Colonic mucosa (tissue), 4 donors: ENCODE results near the gene IL36B. TPM values are rescaled to one million over a fixed set of nuclear protein-coding genes. Genes with fewer than 3 reads are reported as not detected.

Experiments
- DNase-seq: peaks from one replicate; pipeline ENCODE4 v3.0.0-alpha.2; 2020
- H3K27ac ChIP-seq: fragments of 200-600 bp; one replicate; pipeline ENCODE4 v1.8.0; 2021
- H3K27me3 ChIP-seq: fragments of 200-600 bp; one replicate; pipeline ENCODE4 v1.8.0; 2021
- H3K36me3 ChIP-seq: fragments of 200-600 bp; one replicate; pipeline ENCODE4 v1.8.0; 2021
- H3K4me1 ChIP-seq: fragments of 200-600 bp; one replicate; pipeline ENCODE4 v1.8.0; 2021; ENCODE audit warnings: mild to moderate bottlenecking
- H3K4me3 ChIP-seq: fragments of 200-600 bp; one replicate; pipeline ENCODE4 v1.8.0; 2021
- H3K9ac ChIP-seq, 2 donors: one replicate each; pipeline ENCODE4 v1.7.0; 2013; ENCODE audit warnings: control low read depth in 2 of 2, low read depth in 2 of 2, low read length in 2 of 2
- H3K9me3 ChIP-seq: fragments of 200-600 bp; one replicate; pipeline ENCODE4 v1.8.0; 2021
- CTCF ChIP-seq: fragments of 200-600 bp; IDR thresholded peaks from one replicate; pipeline ENCODE4 v1.8.0; 2022; ENCODE audit warnings: antibody characterized with exemption, mild to moderate bottlenecking
- intact Hi-C: fragments of 100-400 bp; cut with DNase I; formaldehyde crosslinking; loops from one replicate; pipeline ENCODE4 v1.14.1; 2022
- total RNA-seq, 2 donors: library from RNA; stranded (reverse); fragmentation: NEBNext Ultra II Directional in 1 of 2; extraction: Animal tissue kit (Norgen Biotek cat#: 25700) in 1 of 2; gene quantifications; one replicate each; pipeline ENCODE4 v1.2.1, GENCODE V29; 2021
- donor health status: healthy.
- donor health status: DM: no; HTN: no; CAD: no.
- donor health status: DM: no; HTN: no; CAD: no.

IL36B gene
- total RNA-seq, 2 donors from 2014 or later: not detected

GRCh38 chr2:113025737-113026136 is 26.9 kb downstream of the IL36B start:
- H3K9ac ChIP-seq: no peak overlapping the region
- no peak overlapping the region for H3K27ac ChIP-seq
- no peaks in the 10 kb centered on the region for H3K36me3 ChIP-seq
- intact Hi-C loops: no loop called here
- no peak for DNase-seq
- no peaks in the 10 kb centered on the region for H3K27me3 ChIP-seq
- no peak overlapping the region for H3K4me3 ChIP-seq
- no peaks in the 10 kb centered on the region for H3K9me3 ChIP-seq
- H3K4me1 ChIP-seq: no peaks in the 10 kb centered on the region
- TF ChIP-seq CTCF: no peak

GRCh38 chr2:113024764-113025163 is 27.9 kb downstream of the IL36B start:
- H3K27me3 ChIP-seq: no peaks in the 10 kb centered on the region
- DNase-seq: no peak
- no peaks in the 10 kb centered on the region for H3K4me1 ChIP-seq
- intact Hi-C loops: no loop called here
- H3K9me3 ChIP-seq: no peaks in the 10 kb centered on the region
- H3K9ac ChIP-seq: no peak overlapping the region
- TF ChIP-seq CTCF: no peak
- H3K27ac ChIP-seq: no peak overlapping the region
- H3K36me3 ChIP-seq: no peaks in the 10 kb centered on the region
- H3K4me3 ChIP-seq: no peak overlapping the region

GRCh38 chr2:113021312-113021711 is 31.4 kb downstream of the IL36B start:
- Histone ChIP-seq H3K4me1 (no peaks in the 10 kb centered on the region), H3K4me3 (no peak overlapping the region), H3K9ac (no peak overlapping the region), H3K36me3 (no peaks in the 10 kb centered on the region), H3K27ac (no peak overlapping the region), H3K27me3 (no peaks in the 10 kb centered on the region), H3K9me3 (no peaks in the 10 kb centered on the region)
- no peak for TF ChIP-seq CTCF
- intact Hi-C loops: no loop called here
- no peak for DNase-seq

- Histone ChIP-seq H3K9ac (no peak overlapping the region), H3K9me3 (no peaks in the 10 kb centered on the region), H3K27ac (no peak overlapping the region), H3K4me1 (no peaks in the 10 kb centered on the region), H3K4me3 (no peak overlapping the region), H3K27me3 (no peaks in the 10 kb centered on the region), H3K36me3 (no peaks in the 10 kb centered on the region)
- TF ChIP-seq CTCF: no peak
- DNase-seq: no peak
- intact Hi-C loops: no loop called here
Observed at GRCh38 chr2:113018509-113018908, 34.2 kb downstream of the IL36B start.

- intact Hi-C loops: no loop called here
- Histone ChIP-seq H3K27me3 (no peaks in the 10 kb centered on the region), H3K27ac (no peak overlapping the region), H3K36me3 (no peaks in the 10 kb centered on the region), H3K4me1 (no peaks in the 10 kb centered on the region), H3K4me3 (no peak overlapping the region), H3K9me3 (no peaks in the 10 kb centered on the region), H3K9ac (no peak overlapping the region)
- no peak for TF ChIP-seq CTCF
- no peak for DNase-seq
Observed at GRCh38 chr2:113015655-113016054, 37.0 kb downstream of the IL36B start.

GRCh38 chr2:113015042-113015441 is 37.6 kb downstream of the IL36B start:
- no peak for TF ChIP-seq CTCF
- Histone ChIP-seq H3K4me1 (no peaks in the 10 kb centered on the region), H3K4me3 (no peak overlapping the region), H3K27ac (no peak overlapping the region), H3K27me3 (no peaks in the 10 kb centered on the region), H3K9ac (no peak overlapping the region), H3K36me3 (no peaks in the 10 kb centered on the region), H3K9me3 (no peaks in the 10 kb centered on the region)
- intact Hi-C loops: no loop called here
- DNase-seq: no peak
